Islet of Langerhans (tissue), 1 donor: Measurements from ENCODE around the gene RNASE11.
"Not testable (repeated sequence)": the region's sequence is repeated elsewhere in the genome, so short reads cannot be mapped to it uniquely, and the experiment has no call there.

Experiments
- FAIRE-seq: peaks from one replicate; lab custom pipeline; 2011; peaks lifted over from hg19 to GRCh38; lab: Jason Lieb, UNC

Gene RNASE11

DNA sequence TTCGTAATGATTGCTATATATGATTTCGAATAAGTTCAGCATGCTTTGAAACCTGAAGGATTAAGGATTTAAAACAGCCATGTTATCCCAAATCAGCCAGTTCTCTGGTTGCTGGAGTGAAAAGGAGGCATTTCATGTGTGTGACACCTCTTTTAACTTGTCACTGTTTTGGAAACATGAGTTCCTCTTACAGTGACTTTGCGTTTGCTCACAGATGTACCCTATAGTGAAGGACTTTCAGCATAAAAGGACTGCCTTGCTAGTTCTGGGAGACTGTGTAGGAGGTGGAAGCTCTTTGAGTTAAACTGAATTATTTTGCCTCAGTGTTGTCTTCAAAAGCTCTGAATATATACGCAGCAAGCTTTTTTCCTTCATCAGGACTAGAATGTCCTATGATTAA lies 7.6 kb downstream of the RNASE11 start:
- no peak for FAIRE-seq

DNA sequence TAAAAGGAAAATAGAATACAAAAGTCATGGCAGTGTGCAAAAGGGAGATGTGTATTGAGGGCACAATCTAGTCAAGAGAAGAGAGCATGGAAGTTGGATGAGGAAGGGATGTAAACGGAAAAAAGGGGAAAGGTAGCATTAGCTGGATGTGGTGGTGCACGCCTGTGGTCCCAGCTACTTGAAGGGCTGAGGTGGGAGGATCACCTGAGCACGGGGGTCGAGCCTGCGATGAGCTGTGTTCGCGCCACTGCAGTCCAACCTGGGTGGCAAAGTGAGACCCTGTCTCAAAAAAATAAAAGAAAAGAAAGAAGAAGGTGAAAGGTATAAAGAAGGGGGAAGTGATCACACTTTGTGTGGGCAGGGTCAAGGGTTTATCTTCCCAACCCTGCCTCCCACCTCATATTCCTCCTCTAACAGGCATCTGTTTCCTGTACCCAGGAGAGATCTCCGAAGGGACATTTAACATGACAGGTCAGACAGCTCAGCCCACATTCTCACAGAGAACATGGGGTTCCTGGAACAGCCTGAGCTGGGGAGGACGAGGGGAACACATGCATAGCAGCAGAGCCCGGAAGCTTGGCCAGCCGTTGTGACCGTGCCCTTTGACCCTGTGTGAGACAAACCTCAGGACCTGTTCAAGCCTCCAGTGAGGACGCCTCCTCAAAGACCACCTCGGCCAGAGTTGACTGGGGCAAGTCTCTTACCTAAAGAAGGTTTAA lies 8.9 kb downstream of the RNASE11 start:
- no peak for FAIRE-seq

GRCh38 chr14:20578325-20578724 lies 9.5 kb downstream of the RNASE11 start:
- no peak for FAIRE-seq

DNA sequence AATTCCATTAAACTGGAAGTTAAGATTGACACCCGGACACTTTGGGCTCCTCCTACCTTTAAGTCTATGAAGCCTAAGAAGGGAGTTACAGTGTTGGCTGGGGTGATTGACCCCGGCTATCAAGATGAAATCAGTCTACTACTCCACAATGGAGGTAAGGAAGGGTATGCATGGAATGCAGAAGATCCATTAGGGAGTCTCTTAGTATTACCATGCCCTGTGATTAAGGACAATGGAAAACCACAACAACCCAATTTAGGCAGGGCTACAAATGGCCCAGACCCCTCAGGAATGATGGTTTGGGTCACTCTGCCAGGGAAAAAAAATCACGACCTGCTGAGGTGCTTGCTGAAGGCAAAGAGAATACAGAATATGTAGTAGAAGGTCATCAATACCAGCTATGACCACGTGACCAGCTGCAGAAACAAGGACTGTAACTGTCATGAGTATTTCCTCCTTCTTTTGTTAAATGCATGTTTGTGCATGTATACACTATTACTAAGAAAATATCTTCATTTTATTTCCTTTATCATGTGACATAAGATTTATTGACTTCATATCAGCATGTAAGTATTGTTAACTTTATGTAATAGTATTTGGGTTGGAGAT lies 15.3 kb downstream of the RNASE11 start:
- FAIRE-seq, result not testable (repeated sequence)

GRCh38 chr14:20570720-20571119 lies 17.1 kb downstream of the RNASE11 start:
- FAIRE-seq, result not testable (repeated sequence)

- not testable (repeated sequence) for FAIRE-seq
Observed at GRCh38 chr14:20569865-20570264, 17.9 kb downstream of the RNASE11 start.

GRCh38 chr14:20569066-20569465 lies 18.7 kb downstream of the RNASE11 start:
- no peak for FAIRE-seq

GRCh38 chr14:20568393-20568792 lies 19.4 kb downstream of the RNASE11 start:
- no peak for FAIRE-seq

GRCh38 chr14:20567199-20567598 lies 20.6 kb downstream of the RNASE11 start:
- not testable (repeated sequence) for FAIRE-seq

DNA sequence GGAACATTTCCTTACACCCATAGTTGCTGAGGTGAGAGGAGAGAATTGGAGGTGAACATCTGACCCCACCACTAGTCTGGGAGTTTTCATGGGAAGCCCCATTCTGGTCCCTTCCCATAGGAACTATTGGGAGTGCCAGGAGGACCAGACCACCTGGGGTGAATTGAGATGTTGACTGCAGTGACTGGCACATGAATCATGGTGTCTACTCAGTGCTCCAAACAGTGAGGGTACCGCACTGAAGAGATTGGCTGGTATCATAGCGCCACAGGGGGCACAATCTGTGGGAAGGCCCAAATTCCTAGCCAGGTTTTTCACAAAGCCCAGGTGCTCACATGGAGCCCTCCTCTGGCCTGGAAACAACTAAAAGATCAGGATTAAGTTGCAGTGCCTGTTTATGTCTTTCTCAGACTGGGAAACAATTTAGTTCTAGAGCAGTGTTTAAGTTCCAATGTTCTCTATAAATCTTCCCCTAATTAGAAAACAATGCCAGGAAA lies 23.3 kb downstream of the RNASE11 start:
- FAIRE-seq, result no peak

DNA sequence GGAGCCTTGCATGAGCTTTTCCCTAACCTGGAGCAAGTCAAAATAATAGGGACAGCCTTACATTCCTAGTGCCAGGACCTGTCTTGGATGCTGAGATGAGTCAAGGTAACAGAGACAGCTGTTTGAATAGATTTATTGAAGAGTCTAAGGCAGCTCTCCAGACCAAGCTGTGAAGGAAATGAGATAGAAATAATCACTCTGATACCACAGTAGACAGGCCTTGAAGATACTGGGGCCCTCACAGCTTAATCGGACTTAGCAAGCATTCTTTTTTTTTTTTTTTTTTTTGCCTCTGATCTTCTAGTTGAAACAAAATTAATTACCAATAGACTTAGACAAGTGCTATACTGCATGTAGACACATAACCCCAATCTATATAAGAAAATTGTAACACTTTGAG lies 23.8 kb downstream of the RNASE11 start:
- FAIRE-seq, result no peak

GRCh38 chr14:20560961-20561360 lies 26.8 kb downstream of the RNASE11 start, which contains the start of gene RNASE9:
Gene RNASE9 (minus strand): TSS chr14:20561047.
- no peak for FAIRE-seq

DNA sequence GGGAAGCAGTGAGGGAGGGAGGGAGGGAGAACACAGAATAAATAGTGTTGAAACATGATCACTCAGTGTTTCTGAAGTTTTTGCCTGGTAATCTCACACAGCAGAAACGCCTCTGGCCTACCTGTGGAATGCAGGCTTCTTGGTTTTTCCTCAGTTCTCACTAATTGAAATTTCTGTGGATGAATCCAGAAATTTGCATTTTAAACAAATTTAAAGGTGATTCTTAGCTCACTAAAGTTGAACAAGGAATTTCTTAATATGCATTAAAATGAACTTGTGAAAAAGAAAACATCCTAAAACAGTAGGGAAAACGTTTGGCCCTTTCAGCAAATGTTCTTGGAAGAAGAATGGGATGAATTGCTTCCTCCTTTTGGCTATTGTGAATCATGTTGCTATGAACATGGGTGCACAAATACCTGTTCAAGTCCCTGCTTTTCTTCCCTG lies 28.3 kb downstream of the RNASE11 start:
- FAIRE-seq, result no peak

DNA sequence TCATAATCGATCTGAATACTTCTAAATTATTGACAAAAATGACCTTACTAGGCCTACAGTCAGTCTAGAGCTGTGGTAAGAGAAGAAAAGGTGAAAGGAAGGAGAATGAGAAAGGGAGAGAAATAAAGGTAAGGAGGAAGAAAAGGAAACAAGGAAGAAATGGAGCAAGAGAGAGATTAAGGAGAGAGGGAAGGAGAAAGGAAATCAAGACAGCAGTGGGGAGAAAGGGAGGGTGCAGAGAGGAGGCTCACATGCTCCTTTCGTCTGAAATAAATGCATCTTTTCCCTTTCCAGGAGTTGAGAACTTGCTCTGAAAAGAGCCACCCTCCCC lies 30.6 kb downstream of the RNASE11 start:
- FAIRE-seq, result no peak

DNA sequence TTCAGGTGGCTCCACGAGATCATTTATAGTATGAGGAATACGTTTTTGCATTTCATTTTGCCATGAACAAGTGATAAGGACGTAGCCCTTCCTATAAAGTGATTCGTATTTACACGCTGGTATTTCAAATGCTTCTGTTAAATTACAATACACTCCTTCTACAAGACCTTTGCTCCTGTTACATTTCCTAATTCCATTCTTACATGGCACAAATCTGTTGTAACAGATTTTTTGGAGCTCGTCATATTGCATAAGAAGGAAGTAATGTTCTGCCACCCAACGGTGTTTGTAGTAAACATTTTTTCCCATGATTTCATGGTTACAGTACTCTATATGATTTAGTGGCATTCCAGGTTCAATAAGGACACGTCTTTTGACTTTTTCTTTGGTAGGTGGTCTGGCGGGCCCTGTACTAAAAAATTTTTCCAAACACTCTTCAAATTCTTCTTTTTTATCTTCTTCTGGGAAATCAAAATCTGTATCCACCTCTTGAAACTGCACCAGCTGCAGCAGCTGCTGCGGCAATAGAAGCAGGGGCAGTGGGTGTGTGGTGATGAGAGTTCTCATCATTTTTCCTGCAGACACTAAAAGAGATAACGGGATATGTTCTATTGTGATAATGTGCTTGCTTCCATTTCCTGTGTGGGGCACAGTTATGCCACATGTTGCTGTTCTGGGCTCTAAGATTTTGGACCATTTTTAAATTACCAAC lies 31.1 kb downstream of the RNASE11 start:
- FAIRE-seq, result no peak

DNA sequence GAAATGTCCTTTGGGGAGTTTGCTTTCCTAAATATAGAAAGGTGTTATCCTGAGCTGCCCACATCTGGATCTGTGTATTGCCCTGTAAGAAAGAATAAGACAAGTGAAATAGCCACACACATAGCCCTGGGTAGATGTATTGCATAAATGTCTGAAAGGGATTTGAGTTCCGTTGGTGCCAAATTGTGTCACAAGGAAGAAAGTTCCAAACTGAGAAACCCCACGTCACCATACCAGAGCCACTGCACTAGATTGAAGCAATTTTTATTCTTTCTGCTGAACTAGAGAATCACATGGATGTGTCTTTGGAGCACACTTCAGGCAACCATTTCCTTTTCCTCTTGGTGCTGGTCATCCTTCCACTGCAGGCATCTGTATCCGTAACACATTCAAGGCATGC lies 32.0 kb downstream of the RNASE11 start:
- FAIRE-seq, result no peak

DNA sequence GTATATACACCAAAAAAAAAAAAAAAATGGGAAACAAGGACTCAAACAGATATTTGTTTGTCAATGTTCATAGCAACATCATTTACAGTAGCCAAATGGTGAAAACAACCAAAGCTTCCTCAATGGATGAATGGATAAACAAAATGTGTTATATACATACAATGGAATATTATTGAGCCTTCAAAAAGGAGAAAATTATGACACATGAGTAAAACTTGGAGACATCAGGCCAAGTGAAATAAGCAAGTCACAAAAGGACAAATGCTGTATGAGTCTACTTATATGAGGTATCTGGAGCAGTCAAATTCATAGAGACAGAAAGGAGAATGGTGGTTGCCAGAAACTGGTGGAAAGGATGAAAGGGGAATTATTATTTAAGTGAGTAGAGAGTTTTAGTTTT lies 34.8 kb downstream of the RNASE11 start:
- FAIRE-seq, result no peak

DNA sequence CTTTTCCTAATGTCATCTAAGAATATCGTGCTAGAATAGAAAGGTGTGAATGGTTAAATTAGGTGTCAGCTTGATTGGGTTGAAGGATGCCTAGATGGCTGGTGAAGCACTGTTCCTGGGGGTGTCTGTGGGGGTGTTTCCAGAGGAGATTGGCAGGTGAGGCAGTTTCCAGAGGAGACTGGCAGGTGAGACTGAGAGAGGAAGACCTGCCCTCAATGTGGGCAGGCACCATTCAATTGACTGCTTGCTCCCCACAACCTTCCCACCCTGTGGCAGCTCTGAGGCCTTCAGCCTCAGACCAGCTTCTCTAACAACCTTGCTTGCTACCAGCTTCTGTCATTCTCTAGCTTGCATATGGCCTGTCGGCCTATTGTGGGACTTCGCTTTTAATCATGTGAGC lies 36.2 kb downstream of the RNASE11 start:
- no peak for FAIRE-seq

- FAIRE-seq, result no peak
Observed at GRCh38 chr14:20550926-20551325, 36.9 kb downstream of the RNASE11 start.

GRCh38 chr14:20548414-20549158 lies 39.2 kb downstream of the RNASE11 start:
- FAIRE-seq, result no peak

- FAIRE-seq, result no peak
Observed at GRCh38 chr14:20546877-20547276, 40.9 kb downstream of the RNASE11 start.

- no peak for FAIRE-seq
Observed at GRCh38 chr14:20539906-20540305, 47.9 kb downstream of the RNASE11 start.
